Amniotic epithelial cell (primary cell): ENCODE results near the gene BMP5.

Experiments used
- DNase-seq: peaks from one replicate; pipeline ENCODE4 v3.0.0-alpha.2; 2010; ENCODE audit warnings: low read depth

Gene BMP5

DNA sequence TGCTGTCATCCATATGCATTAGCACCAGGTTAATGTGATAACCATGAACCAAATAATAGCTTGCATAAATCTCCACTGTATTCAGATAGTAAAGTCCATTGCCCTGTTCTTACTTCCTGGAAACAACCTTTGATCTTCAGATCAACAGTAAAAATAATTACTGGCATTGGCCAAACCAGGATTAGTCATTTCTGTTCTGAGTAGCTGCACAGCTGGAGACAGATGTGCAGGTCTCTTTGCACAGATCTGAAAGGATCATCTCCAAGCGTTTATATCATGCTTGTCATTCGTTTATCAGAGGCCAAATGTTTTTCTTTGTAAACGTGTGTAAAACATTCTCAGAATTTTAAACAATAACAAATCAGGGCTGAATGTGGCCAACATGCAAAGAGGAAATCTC, 162.0 kb downstream of the BMP5 start:
- DNase-seq = peak; percentile 30

DNA sequence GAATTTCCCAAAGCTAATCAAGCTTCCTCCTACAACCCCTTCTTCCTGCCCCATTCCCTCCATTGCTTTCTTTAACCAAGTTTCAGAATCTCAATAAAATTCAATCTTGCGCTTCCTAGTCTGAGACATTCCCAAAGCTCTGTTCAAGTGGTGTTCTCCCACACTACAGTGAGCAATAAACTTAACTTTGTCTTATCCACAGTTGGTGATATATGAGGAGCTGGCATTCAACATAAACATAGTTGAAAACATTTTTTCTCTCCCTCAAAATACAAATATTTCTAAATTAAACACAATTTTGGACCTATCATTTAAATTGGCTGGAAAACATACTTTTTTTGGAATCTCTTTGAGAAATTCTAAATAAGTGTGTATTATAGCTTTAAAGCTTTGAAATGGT, 166.7 kb downstream of the BMP5 start:
- no peak for DNase-seq

- DNase-seq = no peak
Observed at GRCh38 chr6:55705451-55706440, 169.6 kb downstream of the BMP5 start.

DNA sequence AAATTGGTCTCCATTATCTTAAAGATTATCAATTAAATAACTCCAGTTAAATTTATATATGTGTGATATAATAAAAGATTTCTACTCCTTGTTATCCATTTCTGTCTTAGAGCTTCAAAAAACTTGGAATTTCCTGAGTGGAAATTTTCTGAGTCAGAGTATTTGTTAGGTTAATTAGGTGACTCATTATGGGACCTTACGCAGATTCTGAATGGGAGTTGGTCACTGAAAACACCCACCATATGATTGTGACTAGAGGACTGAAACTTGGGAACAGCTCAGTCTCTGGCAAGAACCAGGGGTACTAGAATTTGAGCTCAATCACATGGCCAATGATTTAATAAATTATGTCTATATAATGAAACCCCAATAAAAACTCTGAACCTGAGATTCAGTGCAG, 171.0 kb downstream of the BMP5 start:
- no peak for DNase-seq
